ENCODE data around the gene CACNG8.

DNA sequence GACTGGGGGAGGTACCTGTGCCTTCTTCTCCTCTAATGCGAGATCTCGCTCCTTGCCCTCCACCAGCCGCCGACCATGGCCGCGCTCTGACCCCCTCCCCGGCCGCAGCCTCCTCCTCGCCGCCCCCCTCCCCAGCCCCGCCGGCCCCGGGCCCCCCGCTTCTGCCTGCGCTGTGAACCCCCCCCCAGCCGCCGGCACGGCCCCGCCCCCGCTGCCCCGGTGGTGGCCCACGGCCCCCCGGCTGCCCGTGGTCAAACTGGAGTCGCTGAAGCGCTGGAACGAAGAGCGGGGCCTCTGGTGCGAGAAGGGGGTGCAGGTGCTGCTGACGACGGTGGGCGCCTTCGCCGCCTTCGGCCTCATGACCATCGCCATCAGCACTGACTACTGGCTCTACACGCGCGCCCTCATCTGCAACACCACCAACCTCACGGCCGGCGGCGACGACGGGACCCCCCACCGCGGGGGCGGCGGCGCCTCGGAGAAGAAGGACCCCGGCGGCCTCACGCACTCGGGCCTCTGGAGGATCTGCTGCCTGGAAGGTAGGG, at the start of gene CACNG8:
- TF ChIP-seq, protein P1, sequence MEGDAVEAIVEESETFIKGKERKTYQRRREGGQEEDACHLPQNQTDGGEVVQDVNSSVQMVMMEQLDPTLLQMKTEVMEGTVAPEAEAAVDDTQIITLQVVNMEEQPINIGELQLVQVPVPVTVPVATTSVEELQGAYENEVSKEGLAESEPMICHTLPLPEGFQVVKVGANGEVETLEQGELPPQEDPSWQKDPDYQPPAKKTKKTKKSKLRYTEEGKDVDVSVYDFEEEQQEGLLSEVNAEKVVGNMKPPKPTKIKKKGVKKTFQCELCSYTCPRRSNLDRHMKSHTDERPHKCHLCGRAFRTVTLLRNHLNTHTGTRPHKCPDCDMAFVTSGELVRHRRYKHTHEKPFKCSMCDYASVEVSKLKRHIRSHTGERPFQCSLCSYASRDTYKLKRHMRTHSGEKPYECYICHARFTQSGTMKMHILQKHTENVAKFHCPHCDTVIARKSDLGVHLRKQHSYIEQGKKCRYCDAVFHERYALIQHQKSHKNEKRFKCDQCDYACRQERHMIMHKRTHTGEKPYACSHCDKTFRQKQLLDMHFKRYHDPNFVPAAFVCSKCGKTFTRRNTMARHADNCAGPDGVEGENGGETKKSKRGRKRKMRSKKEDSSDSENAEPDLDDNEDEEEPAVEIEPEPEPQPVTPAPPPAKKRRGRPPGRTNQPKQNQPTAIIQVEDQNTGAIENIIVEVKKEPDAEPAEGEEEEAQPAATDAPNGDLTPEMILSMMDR (IDR thresholded peaks at IDR 0.05) = no peak
- TF ChIP-seq POLR2A (IDR thresholded peaks at IDR 0.05) = no peak

Measured in adrenal gland (tissue), 5 donors.